ENCODE results near the gene PRSS50.
A peak's percentile ranks its signal among the peaks of the same experiment; 100 is the strongest.

The PRSS50 gene

GRCh38 chr3:46702246-46703012 lies 15.2 kb downstream of the PRSS50 start:
- no peaks in the 10 kb centered on the region for H3K36me3 ChIP-seq (ENCODE audit: control insufficient read depth, insufficient read depth, low read length)
- no peak overlapping the region for H3K27ac ChIP-seq (ENCODE audit: low read depth, low read length)
- H3K9ac ChIP-seq (ENCODE audit: low read length) = no peak overlapping the region
- H3K4me1 ChIP-seq (ENCODE audit: control insufficient read depth, insufficient read depth, low read length) = peaks cover 5% of the 10 kb centered on the region
- peaks cover 13% of the 10 kb centered on the region for H3K27me3 ChIP-seq (ENCODE audit: control insufficient read depth, insufficient read depth, low read length)
- no peak overlapping the region for H3K4me3 ChIP-seq (ENCODE audit: low read length)

GRCh38 chr3:46701181-46701939 lies 16.3 kb downstream of the PRSS50 start, which contains the start of gene TMIE:
TSS of gene TMIE (plus strand) at chr3:46701392. CDS start at chr3:46701488, 96 bp downstream.
- Histone ChIP-seq H3K27ac (ENCODE audit: low read depth, low read length) (no peak within 1 kb of the TSS), H3K4me3 (ENCODE audit: low read length) (peak within 1 kb of the TSS; percentile 24), H3K4me1 (ENCODE audit: control insufficient read depth, insufficient read depth, low read length) (peaks cover 10% of the 10 kb centered on the region), H3K36me3 (ENCODE audit: control insufficient read depth, insufficient read depth, low read length) (no peaks in the 10 kb centered on the region), H3K9ac (ENCODE audit: low read length) (no peak within 1 kb of the TSS), H3K27me3 (ENCODE audit: control insufficient read depth, insufficient read depth, low read length) (peaks cover 13% of the 10 kb centered on the region)

GRCh38 chr3:46700772-46701171 lies 16.9 kb downstream of the PRSS50 start:
- Histone ChIP-seq H3K4me3 (ENCODE audit: low read length) (no peak overlapping the region), H3K36me3 (ENCODE audit: control insufficient read depth, insufficient read depth, low read length) (no peaks in the 10 kb centered on the region), H3K9ac (ENCODE audit: low read length) (no peak overlapping the region), H3K27ac (ENCODE audit: low read depth, low read length) (no peak overlapping the region), H3K27me3 (ENCODE audit: control insufficient read depth, insufficient read depth, low read length) (peaks cover 13% of the 10 kb centered on the region), H3K4me1 (ENCODE audit: control insufficient read depth, insufficient read depth, low read length) (peaks cover 16% of the 10 kb centered on the region)

GRCh38 chr3:46699676-46700523 lies 17.8 kb downstream of the PRSS50 start:
- Histone ChIP-seq H3K4me3 (ENCODE audit: low read length) (no peak overlapping the region), H3K27me3 (ENCODE audit: control insufficient read depth, insufficient read depth, low read length) (peaks cover 13% of the 10 kb centered on the region), H3K36me3 (ENCODE audit: control insufficient read depth, insufficient read depth, low read length) (no peaks in the 10 kb centered on the region), H3K27ac (ENCODE audit: low read depth, low read length) (no peak overlapping the region), H3K4me1 (ENCODE audit: control insufficient read depth, insufficient read depth, low read length) (peaks cover 23% of the 10 kb centered on the region), H3K9ac (ENCODE audit: low read length) (no peak overlapping the region)

GRCh38 chr3:46695962-46696894 lies 21.4 kb downstream of the PRSS50 start:
- no peak overlapping the region for H3K9ac ChIP-seq (ENCODE audit: low read length)
- H3K4me3 ChIP-seq (ENCODE audit: low read length) = no peak overlapping the region
- peaks cover 18% of the 10 kb centered on the region for H3K4me1 ChIP-seq (ENCODE audit: control insufficient read depth, insufficient read depth, low read length)
- H3K27ac ChIP-seq (ENCODE audit: low read depth, low read length) = peak overlapping the region; percentile 51
- H3K36me3 ChIP-seq (ENCODE audit: control insufficient read depth, insufficient read depth, low read length) = no peaks in the 10 kb centered on the region
- peaks cover 2% of the 10 kb centered on the region for H3K27me3 ChIP-seq (ENCODE audit: control insufficient read depth, insufficient read depth, low read length)

GRCh38 chr3:46695177-46695961 lies 22.3 kb downstream of the PRSS50 start:
- Histone ChIP-seq H3K4me1 (ENCODE audit: control insufficient read depth, insufficient read depth, low read length) (peaks cover 18% of the 10 kb centered on the region), H3K9ac (ENCODE audit: low read length) (no peak overlapping the region), H3K36me3 (ENCODE audit: control insufficient read depth, insufficient read depth, low read length) (no peaks in the 10 kb centered on the region), H3K4me3 (ENCODE audit: low read length) (no peak overlapping the region), H3K27ac (ENCODE audit: low read depth, low read length) (no peak overlapping the region), H3K27me3 (ENCODE audit: control insufficient read depth, insufficient read depth, low read length) (no peaks in the 10 kb centered on the region)

- Histone ChIP-seq H3K27ac (ENCODE audit: low read depth, low read length) (no peak overlapping the region), H3K9ac (ENCODE audit: low read length) (no peak overlapping the region), H3K36me3 (ENCODE audit: control insufficient read depth, insufficient read depth, low read length) (no peaks in the 10 kb centered on the region), H3K4me1 (ENCODE audit: control insufficient read depth, insufficient read depth, low read length) (peaks cover 18% of the 10 kb centered on the region), H3K4me3 (ENCODE audit: low read length) (no peak overlapping the region), H3K27me3 (ENCODE audit: control insufficient read depth, insufficient read depth, low read length) (no peaks in the 10 kb centered on the region)
Measured at GRCh38 chr3:46694520-46694919, 23.1 kb downstream of the PRSS50 start.

- Histone ChIP-seq H3K27me3 (ENCODE audit: control insufficient read depth, insufficient read depth, low read length) (no peaks in the 10 kb centered on the region), H3K36me3 (ENCODE audit: control insufficient read depth, insufficient read depth, low read length) (no peaks in the 10 kb centered on the region), H3K4me3 (ENCODE audit: low read length) (peak overlapping the region; percentile 67), H3K27ac (ENCODE audit: low read depth, low read length) (no peak overlapping the region), H3K4me1 (ENCODE audit: control insufficient read depth, insufficient read depth, low read length) (peaks cover 18% of the 10 kb centered on the region), H3K9ac (ENCODE audit: low read length) (no peak overlapping the region)
Measured at GRCh38 chr3:46693892-46694226, 23.8 kb downstream of the PRSS50 start.

- H3K9ac ChIP-seq (ENCODE audit: low read length) = peak within 1 kb of the TSS; percentile 76
- no peaks in the 10 kb centered on the region for H3K36me3 ChIP-seq (ENCODE audit: control insufficient read depth, insufficient read depth, low read length)
- H3K27ac ChIP-seq (ENCODE audit: low read depth, low read length) = no peak within 1 kb of the TSS
- peaks cover 18% of the 10 kb centered on the region for H3K4me1 ChIP-seq (ENCODE audit: control insufficient read depth, insufficient read depth, low read length)
- no peaks in the 10 kb centered on the region for H3K27me3 ChIP-seq (ENCODE audit: control insufficient read depth, insufficient read depth, low read length)
- H3K4me3 ChIP-seq (ENCODE audit: low read length) = peak within 1 kb of the TSS; percentile 84
Measured at GRCh38 chr3:46693038-46693891, 24.4 kb downstream of the PRSS50 start, which contains the start of gene ALS2CL. TSS of gene ALS2CL (minus strand) at chr3:46693679. CDS start at chr3:46689440, 4,239 bp downstream.

- Histone ChIP-seq H3K4me1 (ENCODE audit: control insufficient read depth, insufficient read depth, low read length) (peaks cover 18% of the 10 kb centered on the region), H3K4me3 (ENCODE audit: low read length) (peak overlapping the region; percentile 84), H3K27ac (ENCODE audit: low read depth, low read length) (no peak overlapping the region), H3K36me3 (ENCODE audit: control insufficient read depth, insufficient read depth, low read length) (peaks cover under 1% of the 10 kb centered on the region), H3K9ac (ENCODE audit: low read length) (peak overlapping the region; percentile 76), H3K27me3 (ENCODE audit: control insufficient read depth, insufficient read depth, low read length) (no peaks in the 10 kb centered on the region)
Measured at GRCh38 chr3:46692566-46692990, 25.1 kb downstream of the PRSS50 start.

Measured in rectal smooth muscle tissue (tissue), 1 donor.